ENCODE results near the gene PDSS2.
"Not testable (repeated sequence)": the region's sequence is repeated elsewhere in the genome, so short reads cannot be mapped to it uniquely, and the experiment has no call there.

Gene PDSS2, protein sequence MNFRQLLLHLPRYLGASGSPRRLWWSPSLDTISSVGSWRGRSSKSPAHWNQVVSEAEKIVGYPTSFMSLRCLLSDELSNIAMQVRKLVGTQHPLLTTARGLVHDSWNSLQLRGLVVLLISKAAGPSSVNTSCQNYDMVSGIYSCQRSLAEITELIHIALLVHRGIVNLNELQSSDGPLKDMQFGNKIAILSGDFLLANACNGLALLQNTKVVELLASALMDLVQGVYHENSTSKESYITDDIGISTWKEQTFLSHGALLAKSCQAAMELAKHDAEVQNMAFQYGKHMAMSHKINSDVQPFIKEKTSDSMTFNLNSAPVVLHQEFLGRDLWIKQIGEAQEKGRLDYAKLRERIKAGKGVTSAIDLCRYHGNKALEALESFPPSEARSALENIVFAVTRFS

DNA sequence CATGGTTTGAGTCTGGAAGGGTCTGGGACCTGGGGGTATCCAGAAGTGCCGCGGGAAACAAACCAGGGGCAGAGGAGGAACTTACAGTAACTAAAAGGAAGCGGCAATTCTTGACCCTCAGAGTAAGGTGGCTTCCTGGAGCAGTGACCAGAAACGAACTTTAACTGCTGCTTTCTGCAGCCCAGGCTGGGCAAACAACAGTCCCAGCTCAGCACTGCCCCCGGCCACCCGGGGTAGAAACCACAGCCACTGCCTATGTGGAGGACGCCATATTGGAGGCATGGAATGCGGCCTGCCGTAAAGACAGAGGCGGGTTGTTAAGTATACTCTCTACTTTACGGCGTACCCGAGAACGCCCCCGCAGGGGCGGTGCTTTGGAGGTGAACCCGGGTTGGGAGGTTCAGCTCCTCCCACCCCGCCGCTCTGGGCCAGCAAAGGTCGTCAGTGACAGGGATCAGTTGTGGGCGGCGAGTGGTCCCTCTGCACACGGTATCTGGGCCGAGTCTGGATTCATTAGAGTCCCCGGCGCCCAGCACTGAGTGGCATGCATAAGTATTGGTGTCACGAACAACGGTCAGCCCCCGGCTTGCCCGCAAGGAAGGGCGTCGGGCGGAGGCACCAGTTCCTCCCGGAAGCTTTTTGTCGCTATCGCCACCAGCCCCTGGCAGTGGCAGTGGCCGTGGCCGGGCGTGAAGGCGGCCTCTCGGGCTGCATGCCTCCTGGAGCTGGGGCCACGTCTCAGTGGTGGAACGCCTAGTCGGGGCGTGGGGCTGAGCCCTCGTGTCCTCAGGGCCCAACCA, at the start of gene PDSS2:
PDSS2 (minus strand) TSS at position 282 of the 800 bp plus-strand sequence; CDS start at position 3, 279 bp downstream.
- peak; percentile 98 for DNase-seq

DNA sequence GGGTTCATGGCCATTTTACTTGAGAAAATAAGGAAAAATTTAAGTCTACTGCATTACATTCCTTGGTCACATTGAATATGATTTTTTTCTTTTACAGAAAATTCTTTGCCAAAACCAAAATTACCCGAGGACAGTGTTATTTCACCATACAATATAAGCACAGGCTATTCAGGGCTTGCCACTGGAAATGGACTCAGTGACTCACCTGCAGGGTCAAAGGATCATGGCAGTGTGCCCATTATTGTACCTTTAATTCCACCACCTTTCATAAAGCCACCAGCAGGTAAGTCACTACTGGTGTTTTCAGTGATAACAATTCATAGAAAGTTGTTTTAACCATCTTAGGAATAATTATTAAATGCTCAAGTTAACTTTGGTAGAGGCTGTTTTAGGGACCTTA, 46.8 kb upstream of the PDSS2 start:
- no peak for DNase-seq

DNA sequence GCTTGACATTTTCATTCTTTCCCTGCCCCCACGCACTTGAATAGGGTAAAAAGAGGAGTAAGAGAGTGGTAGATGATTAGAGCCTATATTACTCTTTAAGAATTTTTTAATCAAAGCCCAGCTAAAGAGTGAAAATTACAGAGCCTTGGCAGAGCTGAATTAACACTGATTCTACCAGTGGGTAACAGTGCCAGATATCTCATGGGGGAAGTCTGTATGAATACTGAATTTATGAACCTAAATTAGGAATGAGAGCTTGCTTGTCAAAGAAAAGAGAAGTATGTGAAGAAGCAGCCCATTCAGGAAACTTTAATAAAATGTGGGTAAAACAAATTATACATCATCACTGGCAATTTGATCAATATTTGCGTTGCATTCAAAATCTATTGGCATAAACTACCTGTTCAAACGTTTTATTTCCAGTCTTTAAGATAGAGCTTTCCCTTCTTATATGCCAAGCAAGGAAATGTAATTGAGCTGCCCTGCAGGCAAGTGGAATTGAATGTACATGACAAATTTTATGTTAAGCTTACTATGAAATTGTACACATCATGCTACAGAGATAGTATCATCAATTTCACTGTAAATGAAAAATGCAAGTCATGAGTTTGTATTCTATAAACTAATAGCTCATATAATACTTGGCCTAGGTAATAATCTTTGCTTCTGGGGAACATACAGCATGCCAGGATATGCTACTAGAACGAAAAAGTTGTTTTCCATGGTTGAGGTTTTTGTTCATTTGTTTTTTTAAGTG, 45.1 kb upstream of the PDSS2 start:
- no peak for DNase-seq

DNA sequence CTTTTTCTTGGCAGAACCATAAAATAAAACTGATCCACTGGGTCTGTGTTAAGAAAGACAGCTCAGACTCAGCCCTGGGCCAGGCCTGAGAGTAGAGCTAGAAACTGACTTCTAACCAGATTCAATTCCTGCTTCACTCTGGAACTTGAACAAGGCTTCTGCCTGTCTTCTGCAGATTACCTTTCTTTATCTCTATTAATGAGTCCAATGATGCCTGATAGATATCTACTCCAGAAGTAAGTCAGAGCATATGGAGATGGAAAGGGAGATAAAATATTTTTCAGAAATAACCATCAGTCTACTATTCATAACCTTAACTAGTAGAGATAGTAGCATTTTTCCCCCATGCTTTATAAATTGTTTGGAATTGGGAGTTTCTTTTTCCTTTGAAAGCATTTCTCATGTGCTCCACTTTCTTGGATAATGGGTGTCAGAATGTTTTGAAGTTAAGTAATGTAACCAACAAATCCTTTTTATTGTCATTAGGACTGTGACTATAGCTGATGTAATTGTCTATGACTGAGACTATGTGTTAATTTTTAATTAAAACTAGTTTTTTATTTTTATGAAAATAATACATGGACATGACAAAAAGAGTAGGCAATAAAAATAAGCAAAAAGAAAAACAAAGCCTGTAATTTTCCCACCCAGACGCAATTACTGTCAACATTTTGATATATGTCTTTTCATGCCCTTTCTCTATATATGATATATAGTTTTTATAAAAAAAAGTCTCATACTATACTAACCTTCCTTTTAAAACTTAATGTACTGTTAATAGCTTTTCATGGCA, 37.7 kb upstream of the PDSS2 start:
- no peak for DNase-seq

DNA sequence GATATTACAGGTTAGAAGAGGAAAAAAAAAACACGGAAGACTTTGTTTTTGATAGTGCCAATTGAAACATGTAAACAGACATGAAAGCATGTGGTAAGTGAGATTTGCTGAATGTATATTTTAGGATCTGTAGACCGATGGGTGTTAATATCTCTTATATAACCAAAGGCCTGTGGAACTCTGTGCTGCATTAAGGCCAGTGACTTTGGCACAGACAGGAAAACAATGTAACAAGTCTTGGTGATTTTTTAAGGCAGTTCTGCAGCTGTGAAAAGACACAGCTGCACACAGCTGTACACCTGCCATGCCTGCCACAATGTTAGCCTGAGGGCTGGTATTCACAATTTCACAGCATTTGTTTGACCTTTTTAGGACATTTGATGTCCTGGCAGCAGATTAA, 36.6 kb upstream of the PDSS2 start:
- DNase-seq = no peak

DNA sequence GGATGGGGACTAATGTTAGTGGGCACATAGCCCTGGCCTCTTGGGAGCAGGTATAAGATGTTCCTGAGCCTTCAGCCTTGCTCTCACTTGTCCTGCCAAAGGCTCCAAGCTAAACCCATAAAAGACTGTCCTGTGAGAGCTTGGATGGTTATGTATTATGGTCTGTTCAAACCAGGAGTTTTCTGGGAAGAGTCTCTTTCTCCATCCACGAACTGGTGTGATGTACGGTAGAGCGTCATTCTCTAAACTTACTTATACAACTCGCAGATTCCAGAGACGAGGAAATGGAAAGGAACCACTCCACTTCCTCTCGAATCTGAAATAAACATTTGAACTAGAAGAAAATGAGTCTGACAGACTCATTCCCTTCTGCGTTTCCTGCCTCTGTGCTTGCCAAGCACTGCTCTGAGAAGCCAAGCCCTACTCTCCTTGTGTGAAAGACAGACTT, 35.9 kb upstream of the PDSS2 start:
- no peak for DNase-seq

DNA sequence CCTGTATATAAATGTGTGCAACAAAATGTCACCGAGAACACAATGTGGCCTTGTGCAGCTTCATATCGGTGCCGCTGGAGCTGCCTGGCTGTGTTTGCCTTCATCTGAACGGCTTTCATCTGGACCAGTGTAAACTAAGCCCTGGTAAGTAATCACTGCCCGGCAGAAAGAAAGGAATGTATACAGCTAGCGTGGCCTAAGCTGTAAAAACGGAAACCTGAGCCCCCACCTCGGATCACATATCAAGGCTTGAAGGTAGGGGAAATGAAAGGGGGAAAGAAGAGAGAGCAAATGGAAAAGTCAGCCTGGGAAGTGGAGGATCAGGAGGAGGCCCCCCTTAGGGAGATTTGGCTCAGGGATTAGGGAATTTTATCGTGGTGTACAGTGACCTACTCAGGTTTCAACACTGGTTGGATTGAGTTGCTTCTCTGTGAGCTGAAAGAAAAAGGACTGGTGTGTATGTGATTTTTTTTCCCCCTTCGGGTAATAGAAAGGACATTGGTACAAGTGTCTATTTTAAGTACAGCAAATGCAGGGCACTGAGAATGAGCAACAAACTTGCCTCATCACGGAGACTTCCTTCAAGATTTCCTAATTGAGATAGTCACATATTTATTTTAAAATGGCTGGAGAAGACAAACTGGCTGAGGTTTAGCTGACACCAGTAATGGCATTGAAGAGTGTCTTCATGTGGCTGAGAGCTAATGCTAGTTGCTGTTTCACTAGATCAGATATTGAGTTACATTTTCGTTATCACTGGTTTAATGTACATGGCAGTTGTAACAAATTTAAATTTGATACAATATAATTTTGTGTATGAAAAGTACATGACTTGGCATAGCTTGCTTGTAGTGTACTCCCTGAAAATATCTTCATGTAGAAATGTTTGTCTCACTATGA, 34.0 kb upstream of the PDSS2 start:
- DNase-seq = peak; percentile 76

DNA sequence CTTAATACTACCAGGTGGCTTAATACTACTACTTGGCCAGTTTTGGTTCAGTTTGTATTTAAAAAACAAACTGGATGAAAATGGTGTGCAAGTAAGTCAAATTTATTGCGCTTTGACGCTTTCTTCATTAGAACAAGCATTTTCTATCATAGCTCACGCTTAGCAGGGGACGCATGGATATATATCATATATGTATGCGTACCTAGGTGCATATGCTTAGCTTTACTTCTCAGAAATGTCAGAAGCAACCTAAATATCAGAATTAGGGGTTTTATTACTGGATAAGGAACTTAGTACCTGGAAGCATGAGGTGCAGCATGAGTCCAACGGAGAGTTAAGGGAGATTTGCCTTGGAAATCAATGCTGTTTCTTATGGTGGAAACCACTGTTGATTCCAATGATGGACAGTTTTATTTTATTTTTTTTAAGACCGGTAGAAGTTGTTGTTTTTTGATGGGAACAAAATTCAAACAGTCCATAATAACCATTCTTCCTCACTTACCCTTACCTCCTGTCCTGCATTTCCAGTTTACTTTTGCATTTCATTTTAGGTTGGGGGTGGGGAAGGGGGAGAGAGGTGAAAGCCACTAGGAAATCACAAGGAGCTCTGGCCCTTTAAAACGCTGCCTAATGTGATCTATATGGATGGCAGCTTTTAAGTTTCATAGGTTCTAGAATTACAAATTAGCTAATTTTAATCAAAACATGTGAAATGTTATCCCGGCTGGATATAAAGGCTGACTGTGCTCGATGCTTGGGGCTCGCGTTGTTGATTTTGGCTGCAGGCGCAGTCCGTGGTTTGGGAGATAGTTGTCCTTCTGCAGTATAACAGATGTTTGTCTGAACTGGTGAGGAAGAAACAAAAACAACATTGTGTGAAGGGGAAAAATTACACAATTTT, 32.6 kb upstream of the PDSS2 start:
- DNase-seq = no peak

DNA sequence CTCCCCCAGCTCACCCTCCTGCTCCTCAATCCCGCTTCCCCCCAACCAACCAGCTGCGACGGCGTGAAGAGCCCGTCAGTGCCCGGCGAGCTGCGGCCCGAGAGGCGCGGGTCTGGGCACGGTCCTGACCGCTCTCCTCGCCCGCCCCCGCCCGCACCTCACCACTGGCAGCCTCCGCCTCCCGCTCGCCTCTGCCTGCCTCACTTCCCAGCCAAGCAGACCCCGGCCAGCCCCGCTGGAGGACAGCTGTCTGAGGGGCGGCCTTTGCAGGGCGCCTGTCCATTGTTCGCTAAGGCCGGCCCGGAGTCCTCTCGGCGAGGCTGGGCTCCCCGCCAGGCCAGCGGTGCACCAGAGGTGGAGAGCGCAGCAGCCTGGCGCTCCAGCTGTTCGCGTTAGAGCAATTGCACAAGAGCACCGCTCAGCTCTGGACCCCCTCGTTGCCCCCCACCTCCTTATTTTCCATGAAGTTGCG, 31.8 kb upstream of the PDSS2 start:
- no peak for DNase-seq

DNA sequence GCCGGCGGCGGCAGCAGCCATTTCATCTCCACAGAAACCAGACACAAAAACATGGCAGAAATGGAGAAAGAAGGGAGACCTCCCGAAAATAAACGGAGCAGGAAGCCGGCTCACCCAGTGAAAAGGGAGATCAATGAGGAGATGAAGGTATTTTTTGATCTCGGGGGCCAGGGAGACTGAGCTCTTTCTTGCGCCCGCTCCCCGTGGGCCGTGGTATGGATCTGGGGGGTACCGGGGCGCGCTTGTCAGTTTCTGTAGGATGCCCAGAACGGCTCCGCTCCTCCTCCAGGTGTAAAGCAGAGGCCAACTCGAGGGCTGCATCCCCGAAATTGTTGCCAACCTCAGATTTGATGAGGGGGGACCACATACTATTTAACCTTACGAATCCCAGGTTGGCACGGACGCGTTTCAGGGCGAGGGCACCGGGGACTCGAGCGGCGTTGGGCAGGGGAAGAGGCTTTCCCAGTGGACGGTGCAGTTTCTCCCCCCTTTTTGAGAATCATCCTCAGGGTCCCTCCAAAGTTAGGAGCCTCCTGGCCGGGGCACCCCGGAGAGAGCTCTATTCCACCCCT, 31.3 kb upstream of the PDSS2 start:
- no peak for DNase-seq

DNA sequence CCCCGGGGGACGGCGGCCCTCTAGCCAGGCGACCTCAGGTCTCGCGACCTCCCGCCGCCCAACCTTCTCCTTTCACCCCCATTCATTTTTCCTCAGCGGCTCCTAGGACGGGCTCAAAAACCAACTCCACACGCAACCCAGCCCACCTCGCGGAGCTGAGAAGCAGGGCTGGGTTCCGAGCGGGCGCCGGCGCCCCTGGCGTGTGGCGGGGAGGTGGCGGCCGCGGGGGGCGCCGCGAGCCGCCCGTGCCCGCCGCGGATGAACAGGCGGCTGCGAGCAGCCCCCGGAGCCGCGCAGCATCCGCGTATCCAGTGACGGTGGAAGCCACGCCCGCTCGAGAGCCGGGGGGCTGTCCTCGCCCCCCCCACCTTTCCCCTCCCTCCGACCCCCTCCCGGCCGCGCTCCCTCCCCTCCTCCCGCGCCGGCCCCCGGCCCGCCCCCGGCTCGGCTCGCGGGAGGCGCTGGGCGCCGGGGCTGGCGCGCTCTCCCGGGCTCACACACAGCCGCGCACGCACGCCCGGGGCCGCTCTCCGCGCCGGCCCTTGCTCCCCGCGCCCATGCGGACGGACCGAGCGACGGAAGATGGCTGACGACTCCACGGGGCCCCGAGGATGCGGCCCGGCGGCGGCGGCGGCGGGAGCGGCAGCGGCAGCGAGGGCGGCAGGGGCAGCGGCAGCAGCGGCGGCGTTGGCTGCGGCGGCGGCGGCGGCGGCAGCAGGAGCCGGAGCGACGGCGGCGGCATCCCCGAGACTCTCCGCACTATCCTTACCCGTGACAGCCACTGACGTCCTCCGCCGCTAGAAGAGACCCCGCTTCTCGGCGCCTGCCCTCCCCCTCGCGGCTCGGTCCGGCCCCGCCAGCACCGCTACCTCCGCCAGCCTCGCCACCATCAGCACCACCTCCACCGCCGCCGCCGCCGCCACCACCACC, 30.5 kb upstream of the PDSS2 start, which contains the start of gene SOBP:
SOBP (plus strand) TSS at position 482 of the 930 bp plus-strand sequence. CDS start 500 bp downstream, outside the sequence.
- peak; percentile 30 for DNase-seq

DNA sequence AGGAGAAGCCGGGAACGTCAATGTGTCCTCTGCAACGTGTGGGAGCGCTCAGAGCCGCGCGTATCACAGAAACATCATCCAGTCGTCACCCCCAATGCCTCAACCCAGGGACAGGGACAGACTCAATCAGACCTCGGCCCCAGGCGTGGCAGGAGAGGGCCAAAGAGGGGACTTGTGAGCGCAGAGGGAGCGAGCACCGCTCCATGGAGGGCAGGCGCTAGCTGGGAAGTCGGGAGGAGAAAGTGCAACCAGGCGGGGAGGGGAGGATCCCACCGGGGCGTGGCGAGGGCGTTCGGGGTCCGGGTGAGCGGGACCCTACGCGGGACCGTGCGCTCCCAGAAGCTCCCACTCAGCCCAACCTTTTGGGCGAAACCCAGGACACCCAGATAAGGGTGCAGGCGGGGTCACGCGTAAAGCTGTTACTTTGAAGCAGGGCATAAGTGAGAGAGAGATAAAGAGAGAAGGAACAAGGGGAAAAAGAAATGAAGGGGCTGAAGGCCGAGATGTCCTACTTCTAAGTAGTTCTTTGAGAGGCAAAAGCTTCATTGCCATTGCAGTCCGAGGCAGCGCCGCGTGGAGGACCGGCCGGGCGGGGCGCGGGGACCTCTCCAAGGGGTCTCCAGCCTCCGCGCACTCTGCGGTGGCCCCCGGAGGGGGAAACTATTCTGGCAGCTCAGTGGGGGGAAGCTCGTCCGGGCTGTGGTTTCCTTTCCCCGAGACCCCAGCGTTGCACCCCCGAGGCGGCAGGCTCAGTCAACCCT, 29.7 kb upstream of the PDSS2 start:
- no peak for DNase-seq

DNA sequence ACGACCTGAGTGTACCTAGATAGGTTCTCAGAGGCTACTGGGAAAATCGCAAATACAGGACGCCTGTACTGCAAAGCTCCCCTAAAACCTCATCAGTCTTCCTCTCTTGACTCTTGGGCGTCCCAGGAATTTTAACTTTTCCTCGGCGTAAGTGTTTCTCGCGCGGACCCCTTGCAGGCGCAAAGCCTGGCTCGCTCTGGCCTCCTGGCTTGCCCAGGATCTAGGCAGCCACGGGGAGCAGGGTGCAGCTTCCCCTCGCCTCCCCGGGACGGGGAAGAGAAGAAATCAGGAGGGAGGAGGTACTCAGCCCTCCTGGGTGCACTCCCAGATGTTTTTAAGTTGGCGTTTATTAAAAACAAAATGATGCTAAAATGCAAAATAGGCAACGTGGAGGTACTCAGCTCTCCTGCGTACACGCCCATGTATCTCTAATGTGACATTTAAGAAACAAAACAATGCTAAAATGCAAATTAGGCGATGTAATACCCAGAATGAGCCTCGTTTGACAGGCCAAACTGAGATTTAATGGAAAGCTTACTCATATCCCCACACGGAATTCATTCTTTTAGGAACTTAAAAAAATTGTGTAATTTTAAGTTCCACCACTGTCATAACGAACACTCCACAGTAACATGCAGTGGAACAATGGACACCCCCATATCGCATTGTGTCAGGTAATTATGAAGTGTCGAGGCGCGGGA, 29.0 kb upstream of the PDSS2 start:
- no peak for DNase-seq

DNA sequence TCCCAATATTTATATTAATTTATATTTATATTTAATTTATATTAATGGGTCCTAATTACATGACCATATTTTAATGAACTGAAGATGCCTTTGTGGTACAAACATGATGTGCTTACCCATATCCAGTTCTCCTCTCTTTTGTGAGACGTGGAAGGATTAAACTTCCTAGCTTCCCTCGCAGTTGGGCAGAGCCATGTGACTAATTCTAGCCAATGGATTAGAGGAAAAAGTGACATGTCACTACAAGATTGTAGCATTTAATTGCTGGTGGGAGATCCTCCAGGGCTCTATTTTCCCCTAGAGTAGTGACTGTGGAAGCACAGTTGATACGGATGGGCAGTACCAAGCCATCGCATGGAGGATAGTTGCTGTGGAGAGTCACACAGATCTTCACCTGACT, 25.8 kb upstream of the PDSS2 start:
- DNase-seq = no peak

DNA sequence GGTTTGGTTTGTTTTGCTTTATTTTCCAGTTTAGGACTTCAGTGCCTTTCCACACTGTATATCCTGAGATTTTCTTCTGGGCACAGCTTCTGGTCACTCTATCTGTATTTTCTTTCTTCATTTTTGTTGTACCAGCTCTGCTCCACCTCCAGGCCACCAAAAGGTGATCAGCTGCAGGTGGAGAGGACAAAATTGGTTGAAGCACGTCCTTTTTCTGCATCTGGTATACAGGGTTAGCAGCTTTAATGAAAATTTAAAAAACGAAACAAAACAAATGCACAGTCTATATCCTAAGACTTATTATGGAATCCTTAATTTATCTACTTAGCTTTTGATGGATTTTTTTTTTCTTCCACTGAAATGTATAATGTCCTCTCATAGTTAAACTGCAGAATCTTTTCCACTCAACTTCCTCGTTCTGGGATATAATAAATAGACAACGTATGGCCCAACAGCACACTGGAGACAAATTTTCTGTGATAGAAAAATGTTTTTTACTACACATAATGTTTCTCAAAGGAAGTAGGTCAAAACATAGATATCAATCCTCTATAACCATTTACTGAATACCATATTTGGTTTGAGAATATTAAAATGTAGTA, 19.8 kb upstream of the PDSS2 start:
- no peak for DNase-seq

DNA sequence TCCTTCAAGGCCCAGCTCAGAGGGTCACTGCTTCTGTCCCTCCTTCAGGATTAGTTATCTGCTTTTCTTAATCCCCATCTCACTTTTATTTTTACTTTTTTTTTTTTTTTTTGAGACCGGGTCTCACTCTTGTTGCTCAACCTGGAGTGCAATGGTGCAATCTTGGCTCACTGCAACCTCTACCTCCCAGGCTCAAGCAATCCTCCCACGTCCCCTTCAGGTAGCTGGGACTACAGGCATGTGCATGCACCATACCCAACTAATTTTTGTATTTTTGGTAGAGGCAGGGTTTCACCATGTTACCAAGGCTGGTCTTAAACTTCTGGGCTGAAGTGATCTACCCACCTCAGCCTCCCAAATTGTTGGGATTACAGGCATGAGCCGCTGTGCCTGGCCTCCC, 16.5 kb upstream of the PDSS2 start:
- not testable (repeated sequence) for DNase-seq

DNA sequence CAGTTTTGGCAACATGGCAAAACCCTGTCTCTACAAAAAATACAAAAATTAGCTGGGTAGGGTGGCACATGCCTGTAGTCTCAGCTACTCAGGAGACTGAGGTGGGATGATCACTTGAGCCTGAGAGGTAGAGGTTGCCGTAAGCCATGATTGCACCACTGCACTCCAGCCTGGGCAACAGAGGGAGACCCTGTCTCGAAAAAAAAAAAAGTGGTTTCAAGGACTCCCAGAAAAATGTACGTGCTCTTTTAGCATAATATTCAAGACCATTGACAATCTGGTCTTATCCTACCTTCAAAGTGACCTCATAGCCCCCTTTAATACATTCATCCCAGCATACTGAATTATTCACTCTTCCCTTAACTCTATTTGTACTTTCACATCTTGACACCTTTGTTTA, 16.0 kb upstream of the PDSS2 start:
- DNase-seq = not testable (repeated sequence)
